IMR-90 (cell line): ENCODE results near the gene CCDC120. TPM values are rescaled to one million over a fixed set of nuclear protein-coding genes. Genes with fewer than 3 reads are reported as not detected.

Experiments used
- ATAC-seq: fragments of 200-7000 bp; cut with Tn5 transposase; 2 replicates; pipeline ENCODE4 v1.9.1; 2020; ENCODE audit warnings: low read depth, mild to moderate bottlenecking, moderate library complexity
- BruUV-seq: library from RNA; stranded (reverse); fragments of 400-500 nt; replicated peaks from 2 replicates; lab custom pipeline; 2021; lab: Mats Ljungman, UMichigan
- CTCF ChIA-PET: fragments of 300-600 bp; formaldehyde crosslinking; extraction: SDS; loops from one replicate; lab custom pipeline; 2021; ENCODE audit warnings: antibody characterized with exemption; lab: Yijun Ruan, JAX
- POLR2A ChIA-PET: fragments of 300-600 bp; sonication (Branson Sonifier 250); formaldehyde crosslinking; loops from one replicate; lab custom pipeline; 2022; ENCODE audit warnings: antibody characterized with exemption; ENCODE audit not compliant: unreplicated experiment; lab: Charles Lee
- DNase-seq: peaks from one replicate; pipeline ENCODE4 v3.0.0; 2013
- H2AFZ ChIP-seq: replicated peaks from 2 replicates; pipeline ENCODE3; 2013; ENCODE audit warnings: low read length, mild to moderate bottlenecking; ENCODE audit not compliant: poor library complexity
- H2AK5ac ChIP-seq: 2 replicates; pipeline ENCODE4 v1.6.1; 2013; ENCODE audit warnings: low read depth, low read length, inconsistent platforms
- H2AK9ac ChIP-seq: replicated peaks from 2 replicates; pipeline ENCODE3; 2013; ENCODE audit warnings: mild to moderate bottlenecking, low read depth, low read length, moderate library complexity; ENCODE audit not compliant: poor library complexity
- H2BK120ac ChIP-seq: 2 replicates; pipeline ENCODE4 v1.6.1; 2013; ENCODE audit warnings: low read depth, low read length, inconsistent platforms
- H2BK15ac ChIP-seq: 3 replicates; pipeline ENCODE4 v1.6.1; 2013; ENCODE audit warnings: low read depth, low read length, inconsistent platforms
- H2BK20ac ChIP-seq: 2 replicates; pipeline ENCODE4 v1.6.1; 2013; ENCODE audit warnings: low read depth, mild to moderate bottlenecking, inconsistent platforms, low read length, moderate library complexity
- H2BK5ac ChIP-seq: 2 replicates; pipeline ENCODE4 v1.6.1; 2013; ENCODE audit warnings: mild to moderate bottlenecking, low read depth, low read length, inconsistent platforms; ENCODE audit not compliant: poor library complexity, severe bottlenecking
- H3K14ac ChIP-seq: replicated peaks from 2 replicates; pipeline ENCODE4 v1.6.1; 2013; ENCODE audit warnings: low read depth, low read length, inconsistent platforms
- H3K18ac ChIP-seq: 2 replicates; pipeline ENCODE4 v1.6.1; 2013; ENCODE audit warnings: low read depth, low read length, control low read depth
- H3K23ac ChIP-seq: 2 replicates; pipeline ENCODE4 v1.6.1; 2013; ENCODE audit warnings: low read depth, low read length, inconsistent platforms
- H3K27ac ChIP-seq: 2 replicates; pipeline ENCODE4 v1.5.1; 2013; ENCODE audit warnings: mild to moderate bottlenecking, control low read depth, low read length; ENCODE audit not compliant: insufficient read depth
- H3K27me3 ChIP-seq: 2 replicates; pipeline ENCODE4 v1.6.1; 2013; ENCODE audit warnings: low read length; ENCODE audit not compliant: control insufficient read depth, insufficient read depth
- H3K36me3 ChIP-seq: 2 replicates; pipeline ENCODE4 v1.6.1; 2013; ENCODE audit warnings: low read length, mixed read lengths; ENCODE audit not compliant: control insufficient read depth, insufficient read depth
- H3K4ac ChIP-seq: 2 replicates; pipeline ENCODE4 v1.6.1; 2013; ENCODE audit warnings: low read depth, low read length, inconsistent platforms
- H3K4me1 ChIP-seq: 2 replicates; pipeline ENCODE4 v1.6.1; 2013; ENCODE audit warnings: low read length, mixed read lengths; ENCODE audit not compliant: control insufficient read depth, insufficient read depth
- H3K4me2 ChIP-seq: 2 replicates; pipeline ENCODE4 v1.6.1; 2013; ENCODE audit warnings: low read depth, mild to moderate bottlenecking, control low read depth, low read length, moderate library complexity
- H3K4me3 ChIP-seq: 2 replicates; pipeline ENCODE4 v1.5.1; 2013; ENCODE audit warnings: low read depth, mild to moderate bottlenecking, control low read depth, low read length, moderate library complexity; ENCODE audit not compliant: insufficient read depth
- H3K56ac ChIP-seq: 2 replicates; pipeline ENCODE4 v1.6.1; 2013; ENCODE audit warnings: low read length, inconsistent platforms; ENCODE audit not compliant: insufficient read depth; ENCODE audit errors: extremely low read depth
- H3K79me1 ChIP-seq, 2 experiments: 2 replicates each; pipeline ENCODE4 v1.6.1; 2013; ENCODE audit warnings: low read length in 2 of 2, inconsistent platforms in 1 of 2, low read depth in 1 of 2
- H3K9ac ChIP-seq: 2 replicates; pipeline ENCODE4 v1.6.1; 2013; ENCODE audit warnings: low read depth, low read length, control low read depth
- H3K9me1 ChIP-seq: 2 replicates; pipeline ENCODE4 v1.6.1; 2013; ENCODE audit warnings: low read length, inconsistent platforms; ENCODE audit not compliant: insufficient read depth
- H3K9me3 ChIP-seq: 2 replicates; pipeline ENCODE4 v1.6.1; 2013; ENCODE audit warnings: low read length; ENCODE audit not compliant: control insufficient read depth, insufficient read depth
- H4K20me1 ChIP-seq: 2 replicates; pipeline ENCODE4 v1.6.1; 2013; ENCODE audit warnings: low read length, inconsistent platforms; ENCODE audit not compliant: insufficient read depth
- H4K5ac ChIP-seq: 2 replicates; pipeline ENCODE4 v1.6.1; 2013; ENCODE audit warnings: mild to moderate bottlenecking, low read depth, low read length, control low read depth
- H4K8ac ChIP-seq, 2 experiments: 2 replicates each; pipeline ENCODE4 v1.6.1; 2013; ENCODE audit warnings: low read depth in 2 of 2, low read length in 2 of 2, control low read depth in 1 of 2, inconsistent platforms in 1 of 2
- H4K91ac ChIP-seq: 2 replicates; pipeline ENCODE4 v1.6.1; 2013; ENCODE audit warnings: low read depth, low read length, inconsistent platforms; ENCODE audit not compliant: insufficient read depth
- ELK1 ChIP-seq: fragments of 150-350 bp; IDR thresholded peaks from 2 replicates; pipeline ENCODE4 v1.6.1; 2016; ENCODE audit warnings: low read depth, mild to moderate bottlenecking, low read length, moderate library complexity, borderline replicate concordance
- FOS ChIP-seq: fragments of 150-350 bp; IDR thresholded peaks from 2 replicates; pipeline ENCODE4 v1.6.1; 2016; ENCODE audit warnings: low read depth, low read length
- RCOR1 ChIP-seq: IDR thresholded peaks from 2 replicates; pipeline ENCODE4 v1.6.1; 2012; ENCODE audit warnings: mild to moderate bottlenecking, low read length, improper control_type of control experiment; ENCODE audit not compliant: insufficient replicate concordance
- RFX5 ChIP-seq: IDR thresholded peaks from 2 replicates; pipeline ENCODE4 v1.8.0; 2012; ENCODE audit warnings: low read depth, mild to moderate bottlenecking, low read length, moderate library complexity
- USF2 ChIP-seq: fragments of 150-350 bp; IDR thresholded peaks from 2 replicates; pipeline ENCODE4 v1.6.1; 2017; ENCODE audit warnings: mild to moderate bottlenecking, antibody characterized with exemption, low read length, low read depth
- WGBS, 2 experiments: methylation state at CpG; one replicate each; pipeline versions ENCODE4 v1.1.5 to v1.1.7; 2013; ENCODE audit warnings: missing lambda C conversion rate in 2 of 2; ENCODE audit not compliant: insufficient read length in 1 of 2; ENCODE audit errors: extremely low coverage in 2 of 2; 5-methylcytosine and 5-hydroxymethylcytosine counted together
- dilution Hi-C: fragments of 300-500 bp; cut with HindIII; formaldehyde crosslinking; loops from one replicate; pipeline ENCODE4 v1.14.3; 2018; ENCODE audit warnings: low sequenced_read_pairs; ENCODE audit not compliant: unreplicated experiment
- in situ Hi-C: fragments of 300-500 bp; cut with MboI; formaldehyde crosslinking; loops from 3 replicates; pipeline ENCODE4 v1.14.3; 2019; ENCODE audit warnings: low sequenced_read_pairs, inconsistent platforms, mixed read lengths
- intact Hi-C: fragments of 100-400 bp; cut with micrococcal nuclease; formaldehyde crosslinking; loops from 2 replicates; pipeline ENCODE4 v1.10.0; 2022
- polyA plus RNA-seq, 3 experiments: library from polyadenylated mRNA; depleted of rRNA; stranded (reverse); fragments of >200 nt; gene quantifications; 2 replicates each; pipeline ENCODE4 v1.2.3, GENCODE V29; 2012; ENCODE audit warnings: low replicate concordance in 1 of 3
- total RNA-seq: library from RNA; depleted of rRNA; stranded (reverse); fragments of >200 nt; gene quantifications from 2 replicates; pipeline ENCODE4 v1.2.3, GENCODE V29; 2012

Gene CCDC120
- total and polyA plus RNA-seq, 2 of the 4 experiments (the other 2 are of a cell fraction): 0.18 to 2.0 TPM

GRCh38 chrX:49067285-49068120, 8.7 kb downstream of the CCDC120 start (continued):
- no peak for TF ChIP-seq USF2

GRCh38 chrX:49069038-49069437, 10.2 kb downstream of the CCDC120 start:
- no peaks in the 10 kb centered on the region for H3K4me1 ChIP-seq
- H2AK5ac ChIP-seq: no peak overlapping the region
- H3K23ac ChIP-seq: no peak overlapping the region
- no peak overlapping the region for H3K4ac ChIP-seq
- no peak overlapping the region for H2AK9ac ChIP-seq
- H3K36me3 ChIP-seq: peaks cover 8% of the 10 kb centered on the region; the same call in 1 of the 2 replicates
- no peak for TF ChIP-seq ELK1
- TF ChIP-seq RFX5: no peak
- TF ChIP-seq USF2: no peak
- TF ChIP-seq FOS: no peak
- TF ChIP-seq RCOR1: no peak
- WGBS, 2 experiments: 100% methylated on average over 2 of the region's 11 CpGs; no CpG with 5 or more reads in 1 of the 2 experiments
- no peak overlapping the region for H3K18ac ChIP-seq
- in situ Hi-C loops: loop anchor here (25.0 kb wide), 1 partner anchor 107 kb away; the partner anchor contains the start of genes KCND1 and OTUD5
- H4K20me1 ChIP-seq: no peaks in the 10 kb centered on the region
- H2BK120ac ChIP-seq: no peak overlapping the region
- no peak for DNase-seq
- no peak overlapping the region for H3K9ac ChIP-seq
- H2AFZ ChIP-seq: peak overlapping the region; percentile 39
- intact Hi-C loops: no loop called here
- ATAC-seq: no peak
- H2BK15ac ChIP-seq: no peak overlapping the region
- no peak overlapping the region for H3K4me3 ChIP-seq
- no peak overlapping the region for H3K27ac ChIP-seq
- H2BK5ac ChIP-seq: no peak overlapping the region
- no TSS peak for BruUV-seq
- 0 out of 2 replicates have a peak, but pooled peaks cover 5% of the 10 kb centered on the region for H3K9me1 ChIP-seq
- peaks cover 0 to 27% of the 10 kb centered on the region in 2 experiments; a peak in 2 of 4 replicates for H3K79me1 ChIP-seq
- no peaks in the 10 kb centered on the region for H3K27me3 ChIP-seq
- H3K14ac ChIP-seq: no peak overlapping the region
- H3K56ac ChIP-seq: no peak overlapping the region
- H3K4me2 ChIP-seq: no peak overlapping the region
- H4K8ac ChIP-seq: no peak overlapping the region
- POLR2A ChIA-PET: no interaction called here
- H3K9me3 ChIP-seq: peaks cover 2% of the 10 kb centered on the region; the same call in 1 of the 2 replicates
- CTCF ChIA-PET: no interaction called here
- H4K91ac ChIP-seq: no peak overlapping the region
- H2BK20ac ChIP-seq: no peak overlapping the region
- dilution Hi-C loops: no loop called here
- no peak overlapping the region for H4K5ac ChIP-seq
